Measurements from ENCODE around the gene IFIT3.
"Not testable (repeated sequence)": the region's sequence is repeated elsewhere in the genome, so short reads cannot be mapped to it uniquely, and the experiment has no call there.

The IFIT3 gene

GRCh38 chr10:89305766-89306433 is 21.9 kb upstream of the IFIT3 start:
- no peak overlapping the region for H3K9ac ChIP-seq (ENCODE audit: low read length)
- H3K4me3 ChIP-seq (ENCODE audit: low read length): no peak overlapping the region
- H3K36me3 ChIP-seq (ENCODE audit: control insufficient read depth, insufficient read depth, low read length): no peaks in the 10 kb centered on the region
- no peak overlapping the region for H3K27ac ChIP-seq (ENCODE audit: low read depth, low read length)
- no peaks in the 10 kb centered on the region for H3K27me3 ChIP-seq (ENCODE audit: control insufficient read depth, insufficient read depth, low read length)
- H3K4me1 ChIP-seq (ENCODE audit: control insufficient read depth, insufficient read depth, low read length): peaks cover 12% of the 10 kb centered on the region

GRCh38 chr10:89306434-89307268 is 21.1 kb upstream of the IFIT3 start:
- Histone ChIP-seq H3K9ac (ENCODE audit: low read length) (no peak overlapping the region), H3K4me3 (ENCODE audit: low read length) (no peak overlapping the region), H3K4me1 (ENCODE audit: control insufficient read depth, insufficient read depth, low read length) (peaks cover 8% of the 10 kb centered on the region), H3K27ac (ENCODE audit: low read depth, low read length) (no peak overlapping the region), H3K36me3 (ENCODE audit: control insufficient read depth, insufficient read depth, low read length) (no peaks in the 10 kb centered on the region), H3K27me3 (ENCODE audit: control insufficient read depth, insufficient read depth, low read length) (no peaks in the 10 kb centered on the region)

DNA sequence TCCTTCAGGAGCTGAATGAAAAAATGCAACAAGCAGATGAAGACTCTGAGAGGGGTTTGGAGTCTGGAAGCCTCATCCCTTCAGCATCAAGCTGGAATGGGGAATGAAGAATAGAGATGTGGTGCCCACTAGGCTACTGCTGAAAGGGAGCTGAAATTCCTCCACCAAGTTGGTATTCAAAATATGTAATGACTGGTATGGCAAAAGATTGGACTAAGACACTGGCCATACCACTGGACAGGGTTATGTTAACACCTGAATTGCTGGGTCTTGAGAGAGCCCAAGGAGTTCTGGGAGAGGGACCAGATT is 20.6 kb upstream of the IFIT3 start:
- no peaks in the 10 kb centered on the region for H3K27me3 ChIP-seq (ENCODE audit: control insufficient read depth, insufficient read depth, low read length)
- H3K27ac ChIP-seq (ENCODE audit: low read depth, low read length): no peak overlapping the region

DNA sequence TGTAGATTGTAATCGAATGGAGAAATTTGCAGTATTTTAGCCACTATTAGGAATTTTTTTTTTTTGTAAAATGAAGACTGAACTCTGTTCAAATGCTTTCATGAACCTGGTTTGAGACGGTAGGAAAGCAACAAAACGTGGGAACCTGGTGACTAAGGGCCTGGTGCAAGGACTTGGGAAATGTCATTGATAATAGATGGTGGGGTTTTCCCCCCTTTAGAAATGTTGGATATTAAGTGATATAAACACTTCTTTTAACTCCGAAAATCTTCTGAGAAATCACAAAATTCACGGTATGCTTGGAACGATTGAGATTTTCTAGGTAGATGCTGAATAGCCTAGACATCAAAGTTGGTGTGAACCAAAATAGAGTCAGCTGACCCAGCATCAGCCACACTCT is 19.5 kb upstream of the IFIT3 start:
- Histone ChIP-seq H3K27me3 (ENCODE audit: control insufficient read depth, insufficient read depth, low read length) (no peaks in the 10 kb centered on the region), H3K4me3 (ENCODE audit: low read length) (no peak overlapping the region), H3K9ac (ENCODE audit: low read length) (no peak overlapping the region), H3K4me1 (ENCODE audit: control insufficient read depth, insufficient read depth, low read length) (peaks cover under 1% of the 10 kb centered on the region), H3K36me3 (ENCODE audit: control insufficient read depth, insufficient read depth, low read length) (no peaks in the 10 kb centered on the region), H3K27ac (ENCODE audit: low read depth, low read length) (no peak overlapping the region)

More for the DNA sequence above, 20.6 kb upstream of the IFIT3 start:
- H3K36me3 ChIP-seq (ENCODE audit: control insufficient read depth, insufficient read depth, low read length): no peaks in the 10 kb centered on the region
- H3K4me1 ChIP-seq (ENCODE audit: control insufficient read depth, insufficient read depth, low read length): peaks cover 8% of the 10 kb centered on the region
- no peak overlapping the region for H3K9ac ChIP-seq (ENCODE audit: low read length)
- H3K4me3 ChIP-seq (ENCODE audit: low read length): no peak overlapping the region

DNA sequence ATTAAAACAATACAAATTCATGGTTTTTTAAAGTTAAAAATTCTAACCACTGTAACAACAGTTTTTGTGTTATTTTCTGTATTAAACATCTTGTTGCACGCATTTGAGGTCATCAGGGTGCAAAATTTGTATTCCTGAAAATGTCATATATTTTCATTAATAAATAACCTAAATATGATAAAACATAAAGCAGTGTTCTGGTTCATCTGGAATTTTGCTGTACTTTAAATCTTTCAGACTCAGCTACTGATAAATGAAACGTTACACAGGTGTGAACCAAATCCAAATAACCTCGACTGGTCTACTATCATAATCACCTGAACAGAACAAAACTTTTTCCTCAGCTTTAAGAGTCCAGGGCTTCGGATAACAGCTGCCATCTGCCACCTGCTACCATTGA is 19.1 kb upstream of the IFIT3 start:
- Histone ChIP-seq H3K36me3 (ENCODE audit: control insufficient read depth, insufficient read depth, low read length) (no peaks in the 10 kb centered on the region), H3K27me3 (ENCODE audit: control insufficient read depth, insufficient read depth, low read length) (no peaks in the 10 kb centered on the region), H3K4me1 (ENCODE audit: control insufficient read depth, insufficient read depth, low read length) (no peaks in the 10 kb centered on the region), H3K27ac (ENCODE audit: low read depth, low read length) (no peak overlapping the region), H3K4me3 (ENCODE audit: low read length) (no peak overlapping the region), H3K9ac (ENCODE audit: low read length) (no peak overlapping the region)

- no peak overlapping the region for H3K9ac ChIP-seq (ENCODE audit: low read length)
- H3K36me3 ChIP-seq (ENCODE audit: control insufficient read depth, insufficient read depth, low read length): no peaks in the 10 kb centered on the region
- no peak overlapping the region for H3K27ac ChIP-seq (ENCODE audit: low read depth, low read length)
- H3K4me1 ChIP-seq (ENCODE audit: control insufficient read depth, insufficient read depth, low read length): no peaks in the 10 kb centered on the region
- no peaks in the 10 kb centered on the region for H3K27me3 ChIP-seq (ENCODE audit: control insufficient read depth, insufficient read depth, low read length)
- no peak overlapping the region for H3K4me3 ChIP-seq (ENCODE audit: low read length)
These were observed 18.4 kb upstream of the IFIT3 start for GRCh38 chr10:89309156-89310055.

DNA sequence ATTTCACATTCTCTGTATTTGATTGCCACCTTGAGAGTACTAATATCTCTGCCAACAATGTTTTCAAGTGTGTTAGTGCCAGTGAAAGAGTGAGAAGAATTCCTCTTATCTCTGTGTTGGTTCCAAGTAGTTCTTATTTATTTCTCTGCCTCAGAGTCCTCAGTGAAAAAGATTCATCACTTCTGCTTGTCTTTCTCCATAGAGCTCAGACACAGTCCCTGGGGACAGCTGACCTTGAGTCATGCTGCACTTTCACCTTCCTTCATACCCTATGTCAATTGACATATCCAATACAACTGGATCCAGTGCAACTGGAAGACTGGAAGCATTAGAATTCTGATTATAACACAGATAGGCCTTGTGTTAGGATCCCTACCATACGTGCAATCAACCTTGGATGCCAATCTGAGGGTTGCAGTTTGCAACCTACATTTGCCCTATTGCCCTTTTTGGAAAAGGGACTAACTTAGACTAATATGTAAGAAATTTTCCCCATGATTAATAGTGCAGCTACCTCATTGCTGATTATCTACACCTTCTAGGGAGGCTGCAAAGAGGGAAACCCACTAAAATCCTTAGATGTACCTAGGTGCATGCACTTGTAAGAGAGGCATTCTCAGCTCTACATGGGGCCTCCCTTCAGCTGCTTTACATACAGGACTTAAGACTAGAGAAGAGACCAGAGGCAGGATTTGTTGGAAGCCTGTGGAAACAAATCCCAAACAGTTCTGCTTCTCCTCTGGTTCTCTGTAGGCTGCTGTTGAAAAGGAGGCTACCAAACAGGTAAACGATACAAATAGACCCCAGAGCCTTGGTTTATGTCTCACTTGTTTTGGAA is 17.5 kb upstream of the IFIT3 start:
- Histone ChIP-seq H3K4me3 (ENCODE audit: low read length) (no peak overlapping the region), H3K9ac (ENCODE audit: low read length) (no peak overlapping the region), H3K27me3 (ENCODE audit: control insufficient read depth, insufficient read depth, low read length) (no peaks in the 10 kb centered on the region), H3K27ac (ENCODE audit: low read depth, low read length) (no peak overlapping the region), H3K36me3 (ENCODE audit: control insufficient read depth, insufficient read depth, low read length) (no peaks in the 10 kb centered on the region), H3K4me1 (ENCODE audit: control insufficient read depth, insufficient read depth, low read length) (no peaks in the 10 kb centered on the region)

DNA sequence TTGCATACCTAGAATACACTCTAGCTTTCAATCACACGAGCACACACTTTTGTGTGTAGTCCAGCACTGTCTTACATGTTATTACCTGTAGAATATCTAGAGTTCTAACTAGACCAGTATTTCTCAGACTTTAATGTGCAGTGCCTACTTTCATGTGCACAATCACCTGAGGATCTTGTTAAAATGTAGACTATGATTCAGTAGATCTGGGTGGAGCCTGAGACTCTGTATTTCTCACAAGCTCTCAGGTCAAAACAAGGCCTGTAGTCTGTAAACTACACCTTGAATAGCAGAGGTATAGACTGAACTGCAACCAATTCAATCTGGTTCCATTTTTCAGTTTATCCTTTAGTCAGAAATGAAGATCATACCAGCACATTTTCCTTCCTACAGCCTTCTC is 14.8 kb upstream of the IFIT3 start:
- no peaks in the 10 kb centered on the region for H3K27me3 ChIP-seq (ENCODE audit: control insufficient read depth, insufficient read depth, low read length)

DNA sequence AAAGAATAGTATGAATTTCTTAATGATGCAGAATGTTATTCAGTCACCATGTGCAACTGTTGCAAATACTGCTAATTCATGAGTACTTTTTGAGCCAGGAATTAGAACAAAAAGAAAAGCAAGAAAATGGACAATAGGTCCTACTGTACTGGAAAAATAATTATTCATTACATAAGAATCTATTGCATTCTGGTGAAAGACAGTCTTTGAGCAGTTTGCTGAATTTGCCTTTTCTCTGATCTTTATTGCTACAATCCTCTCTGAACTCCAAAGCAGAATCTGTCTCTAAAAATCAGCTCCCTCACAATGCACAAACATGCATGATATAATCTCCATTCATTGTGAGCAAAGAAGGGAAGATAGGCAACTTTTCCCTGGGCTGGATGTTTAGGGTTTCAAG is 13.1 kb upstream of the IFIT3 start:
- no peaks in the 10 kb centered on the region for H3K27me3 ChIP-seq (ENCODE audit: control insufficient read depth, insufficient read depth, low read length)
- H3K36me3 ChIP-seq (ENCODE audit: control insufficient read depth, insufficient read depth, low read length): no peaks in the 10 kb centered on the region
- no peaks in the 10 kb centered on the region for H3K4me1 ChIP-seq (ENCODE audit: control insufficient read depth, insufficient read depth, low read length)
- no peak overlapping the region for H3K4me3 ChIP-seq (ENCODE audit: low read length)
- no peak overlapping the region for H3K27ac ChIP-seq (ENCODE audit: low read depth, low read length)
- no peak overlapping the region for H3K9ac ChIP-seq (ENCODE audit: low read length)

More for the DNA sequence above, 14.8 kb upstream of the IFIT3 start:
- no peak overlapping the region for H3K9ac ChIP-seq (ENCODE audit: low read length)
- H3K27ac ChIP-seq (ENCODE audit: low read depth, low read length): no peak overlapping the region
- no peaks in the 10 kb centered on the region for H3K36me3 ChIP-seq (ENCODE audit: control insufficient read depth, insufficient read depth, low read length)
- H3K4me3 ChIP-seq (ENCODE audit: low read length): no peak overlapping the region
- H3K4me1 ChIP-seq (ENCODE audit: control insufficient read depth, insufficient read depth, low read length): no peaks in the 10 kb centered on the region

- not testable (repeated sequence) for H3K4me1 ChIP-seq (ENCODE audit: control insufficient read depth, insufficient read depth, low read length); H3K4me3 ChIP-seq (ENCODE audit: low read length); H3K36me3 ChIP-seq (ENCODE audit: control insufficient read depth, insufficient read depth, low read length); H3K9ac ChIP-seq (ENCODE audit: low read length); H3K27ac ChIP-seq (ENCODE audit: low read depth, low read length); H3K27me3 ChIP-seq (ENCODE audit: control insufficient read depth, insufficient read depth, low read length)
These were observed 9.8 kb upstream of the IFIT3 start for GRCh38 chr10:89318047-89318446.

- H3K36me3 ChIP-seq (ENCODE audit: control insufficient read depth, insufficient read depth, low read length); H3K9ac ChIP-seq (ENCODE audit: low read length); H3K4me1 ChIP-seq (ENCODE audit: control insufficient read depth, insufficient read depth, low read length); H3K27ac ChIP-seq (ENCODE audit: low read depth, low read length); H3K4me3 ChIP-seq (ENCODE audit: low read length); H3K27me3 ChIP-seq (ENCODE audit: control insufficient read depth, insufficient read depth, low read length): not testable (repeated sequence)
These were observed 2.7 kb upstream of the IFIT3 start for GRCh38 chr10:89325081-89325480.

GRCh38 chr10:89325856-89326255 is 1.9 kb upstream of the IFIT3 start:
- not testable (repeated sequence) for H3K27me3 ChIP-seq (ENCODE audit: control insufficient read depth, insufficient read depth, low read length); H3K4me3 ChIP-seq (ENCODE audit: low read length); H3K9ac ChIP-seq (ENCODE audit: low read length); H3K36me3 ChIP-seq (ENCODE audit: control insufficient read depth, insufficient read depth, low read length); H3K27ac ChIP-seq (ENCODE audit: low read depth, low read length); H3K4me1 ChIP-seq (ENCODE audit: control insufficient read depth, insufficient read depth, low read length)
